Keratinocyte (primary cell): Measurements from ENCODE around the gene PLCG2. TPM values are rescaled to one million over a fixed set of nuclear protein-coding genes. Genes with fewer than 3 reads are reported as not detected.

ENCODE experiments used
- DNase-seq: peaks from one replicate; pipeline ENCODE4 v3.0.0-alpha.2; 2011; ENCODE audit warnings: low read depth, missing footprints, low spot score
- FAIRE-seq: peaks from 2 replicates; lab custom pipeline; 2011; peaks lifted over from hg19 to GRCh38; lab: Jason Lieb, UNC
- H2AFZ ChIP-seq: 2 replicates; pipeline ENCODE4 v1.6.0; 2012; ENCODE audit warnings: low read length, control low read depth, inconsistent platforms; ENCODE audit not compliant: control insufficient read depth
- H3K27ac ChIP-seq: 2 replicates; pipeline ENCODE4 v1.5.1; 2011; ENCODE audit warnings: low read length; ENCODE audit not compliant: control insufficient read depth, insufficient read depth
- H3K27me3 ChIP-seq: 3 replicates; pipeline ENCODE4 v1.6.0; 2011; ENCODE audit warnings: low read length; ENCODE audit not compliant: control insufficient read depth, insufficient read depth; ENCODE audit errors: extremely low read depth
- H3K36me3 ChIP-seq, 2 experiments: 2 replicates in 1 of 2; 3 replicates in 1 of 2; pipeline ENCODE4 v1.5.1; 2011; ENCODE audit warnings: low read length in 2 of 2, mild to moderate bottlenecking in 1 of 2; ENCODE audit not compliant: control insufficient read depth in 2 of 2, insufficient read depth in 2 of 2; ENCODE audit errors: extremely low read depth in 1 of 2
- H3K4me1 ChIP-seq: 3 replicates; pipeline ENCODE4 v1.5.1; 2011; ENCODE audit warnings: low read length; ENCODE audit not compliant: control insufficient read depth, insufficient read depth; ENCODE audit errors: extremely low read depth
- H3K4me2 ChIP-seq: 3 replicates; pipeline ENCODE4 v1.6.0; 2011; ENCODE audit warnings: low read depth, low read length; ENCODE audit not compliant: control insufficient read depth, insufficient read depth; ENCODE audit errors: extremely low read depth
- H3K4me3 ChIP-seq, 3 experiments: fragments of 200-600 bp in 1 of 3; sonication (generic) in 1 of 3; 2 replicates in 2 of 3; 3 replicates in 1 of 3; pipeline ENCODE4 v1.5.1; 2011 to 2016; ENCODE audit warnings: low read length in 3 of 3, mild to moderate bottlenecking in 3 of 3, control low read depth in 2 of 3, inconsistent platforms in 1 of 3, low read depth in 1 of 3, mixed read lengths in 1 of 3, mixed run types in 1 of 3, moderate library complexity in 1 of 3; ENCODE audit not compliant: control insufficient read depth in 2 of 3, insufficient read depth in 2 of 3; ENCODE audit errors: extremely low read depth in 1 of 3
- H3K79me2 ChIP-seq: 2 replicates; pipeline ENCODE4 v1.6.0; 2012; ENCODE audit warnings: low read length; ENCODE audit not compliant: control insufficient read depth, insufficient read depth
- H3K9ac ChIP-seq: 3 replicates; pipeline ENCODE4 v1.6.0; 2011; ENCODE audit warnings: low read length; ENCODE audit not compliant: control insufficient read depth, insufficient read depth; ENCODE audit errors: extremely low read depth
- H3K9me1 ChIP-seq: 3 replicates; pipeline ENCODE4 v1.6.0; 2011; ENCODE audit warnings: low read length; ENCODE audit not compliant: control insufficient read depth, insufficient read depth; ENCODE audit errors: extremely low read depth
- H3K9me3 ChIP-seq: 2 replicates; pipeline ENCODE4 v1.5.1; 2012; ENCODE audit warnings: low read depth, low read length; ENCODE audit not compliant: control insufficient read depth
- H4K20me1 ChIP-seq: 3 replicates; pipeline ENCODE4 v1.6.0; 2011; ENCODE audit warnings: low read length; ENCODE audit not compliant: control insufficient read depth, insufficient read depth; ENCODE audit errors: extremely low read depth
- CTCF ChIP-seq, 3 experiments: IDR thresholded peaks in 1 of 3; conservative IDR thresholded peaks in 1 of 3; optimal IDR thresholded peaks in 1 of 3; 2 replicates in 2 of 3; 3 replicates in 1 of 3; pipeline versions ENCODE3 to v1.5.1; 2011; ENCODE audit warnings: low read length in 3 of 3, mild to moderate bottlenecking in 3 of 3, moderate library complexity in 2 of 3, control low read depth in 1 of 3, inconsistent platforms in 1 of 3; ENCODE audit not compliant: insufficient read depth in 2 of 3; ENCODE audit errors: extremely low read depth in 1 of 3
- EZH2 ChIP-seq: IDR thresholded peaks from one replicate; pipeline ENCODE4 v1.6.1; 2012; ENCODE audit warnings: inconsistent platforms, mild to moderate bottlenecking, low read length, moderate library complexity
- dilution Hi-C: fragments of 300-500 bp; cut with MboI; formaldehyde crosslinking; loops from one replicate; pipeline ENCODE4 v1.7.0; 2020; ENCODE audit warnings: low sequenced_read_pairs; ENCODE audit not compliant: extremely low pct_ligation_motif_present
- polyA plus RNA-seq, 5 experiments: library from polyadenylated mRNA; depleted of rRNA in 3 of 5; stranded (reverse) in 3 of 5; stranded (forward) in 1 of 5; unstranded in 1 of 5; fragments of >200 nt; gene quantifications; 1 replicate in 1 of 5; 2 replicates in 3 of 5; 3 replicates in 1 of 5; pipeline versions ENCODE4 v1.2.1 to v1.2.3, GENCODE V29; 2011 to 2012; ENCODE audit warnings: missing spikeins in 2 of 5, low read depth in 1 of 5, low replicate concordance in 1 of 5

PLCG2 gene
- polyA plus RNA-seq, 1 donor (not counting 4 experiments of a cell fraction or from before 2014, with no cell fraction given): 3.5 TPM

GRCh38 chr16:81843243-81843582 is 64.1 kb downstream of the PLCG2 start:
- dilution Hi-C loops: no loop called here
- no peaks in the 10 kb centered on the region for H3K4me1 ChIP-seq
- H4K20me1 ChIP-seq: no peaks in the 10 kb centered on the region
- H3K27ac ChIP-seq: no peak overlapping the region
- DNase-seq (no peak), FAIRE-seq (no peak)
- no peak overlapping the region for H2AFZ ChIP-seq
- H3K4me3 ChIP-seq: no peak overlapping the region
- H3K9me3 ChIP-seq: no peaks in the 10 kb centered on the region
- TF ChIP-seq EZH2 (no peak), CTCF (optimal IDR thresholded peaks at IDR 0.05 in 1 of 3, IDR thresholded peaks at IDR 0.05 in 1 of 3, conservative IDR thresholded peaks at IDR 0.05 in 1 of 3; ENCODE audit: extremely low read depth in 1 of 3, insufficient read depth in 2 of 3, low read length in 3 of 3) (no peak)
- H3K27me3 ChIP-seq: peaks cover 8% of the 10 kb centered on the region
- H3K36me3 ChIP-seq: no peaks in the 10 kb centered on the region
- no peak overlapping the region for H3K9ac ChIP-seq
- H3K9me1 ChIP-seq: no peaks in the 10 kb centered on the region
- no peak overlapping the region for H3K4me2 ChIP-seq
- no peaks in the 10 kb centered on the region for H3K79me2 ChIP-seq

- Histone ChIP-seq H3K4me3 (no peak overlapping the region), H3K9me3 (no peaks in the 10 kb centered on the region), H3K36me3 (no peaks in the 10 kb centered on the region), H4K20me1 (no peaks in the 10 kb centered on the region), H3K4me1 (no peaks in the 10 kb centered on the region), H3K27ac (no peak overlapping the region), H3K27me3 (peaks cover 8% of the 10 kb centered on the region), H2AFZ (no peak overlapping the region), H3K9ac (no peak overlapping the region), H3K79me2 (no peaks in the 10 kb centered on the region), H3K4me2 (no peak overlapping the region), H3K9me1 (no peaks in the 10 kb centered on the region)
- TF ChIP-seq CTCF (optimal IDR thresholded peaks at IDR 0.05 in 1 of 3, IDR thresholded peaks at IDR 0.05 in 1 of 3, conservative IDR thresholded peaks at IDR 0.05 in 1 of 3; ENCODE audit: extremely low read depth in 1 of 3, insufficient read depth in 2 of 3, low read length in 3 of 3) (no peak), EZH2 (no peak)
- DNase-seq: no peak
- dilution Hi-C loops: no loop called here
- no peak for FAIRE-seq
Observed at GRCh38 chr16:81843683-81844082, 64.6 kb downstream of the PLCG2 start.
